ENCODE data around the gene UBE2I. TPM values are rescaled to one million over a fixed set of nuclear protein-coding genes. Genes with fewer than 3 reads are reported as not detected.
A peak's percentile ranks its signal among the peaks of the same experiment; 100 is the strongest.

The UBE2I gene
- total RNA-seq (30.0 TPM), polyA plus RNA-seq (ENCODE audit: insufficient read depth in 1 of 8, insufficient read length in 8 of 8, low replicate concordance in 1 of 8) (100 to 1,000 TPM in 6 of 8 donors, 10 to 100 TPM in 2; 89.7 to 114 (median 106) TPM)
- long read RNA-seq, donor 1, transcript UBE2I-203 (7 exons, 2,976 nt) = major isoform, 24 of 40 reads
- long read RNA-seq, donor 1, partial matches to known transcripts = 11 of 40 reads
- long read RNA-seq, donor 1, other reads (novel, unspliced or antisense) = 0 of 40 reads
- long read RNA-seq, donor 2, transcript UBE2I-203 (7 exons, 2,976 nt) = major isoform, 6 of 7 reads
- long read RNA-seq, donor 2, partial matches to known transcripts = 0 of 7 reads
- long read RNA-seq, donor 2, other reads (novel, unspliced or antisense) = 0 of 7 reads
- long read RNA-seq, donor 3, transcript UBE2I-203 (7 exons, 2,976 nt) = major isoform, 68 of 96 reads
- long read RNA-seq, donor 3, partial matches to known transcripts = 19 of 96 reads
- long read RNA-seq, donor 3, other reads (novel, unspliced or antisense) = 0 of 96 reads
- long read RNA-seq, donor 4, transcript UBE2I-203 (7 exons, 2,976 nt) = major isoform, 47 of 58 reads
- long read RNA-seq, donor 4, partial matches to known transcripts = 0 of 58 reads
- long read RNA-seq, donor 4, other reads (novel, unspliced or antisense) = 0 of 58 reads
- long read RNA-seq, donor 5, transcript UBE2I-203 (7 exons, 2,976 nt) = major isoform, 112 of 156 reads
- long read RNA-seq, donor 5, transcript UBE2I-219 (3 exons, 498 nt) = minor isoform, 5 of 156 reads
- long read RNA-seq, donor 5, partial matches to known transcripts = 28 of 156 reads
- long read RNA-seq, donor 5, other reads (novel, unspliced or antisense) = 0 of 156 reads
- long read RNA-seq, donor 6, transcript UBE2I-219 (3 exons, 498 nt) = minor isoform, 6 of 116 reads
- long read RNA-seq, donor 6, transcript UBE2I-203 (7 exons, 2,976 nt) = major isoform, 89 of 116 reads
- long read RNA-seq, donor 6, partial matches to known transcripts = 15 of 116 reads
- long read RNA-seq, donor 6, other reads (novel, unspliced or antisense) = 0 of 116 reads
- long read RNA-seq, donor 7, transcript UBE2I-203 (7 exons, 2,976 nt) = major isoform, 62 of 94 reads
- long read RNA-seq, donor 7, partial matches to known transcripts = 26 of 94 reads
- long read RNA-seq, donor 7, other reads (novel, unspliced or antisense) = 0 of 94 reads
- long read RNA-seq, donor 8, transcript UBE2I-203 (7 exons, 2,976 nt) = major isoform, 44 of 65 reads
- long read RNA-seq, donor 8, partial matches to known transcripts = 11 of 65 reads
- long read RNA-seq, donor 8, other reads (novel, unspliced or antisense) = 0 of 65 reads
- long read RNA-seq, donor 9, transcript UBE2I-203 (7 exons, 2,976 nt) = major isoform, 36 of 49 reads
- long read RNA-seq, donor 9, partial matches to known transcripts = 7 of 49 reads
- long read RNA-seq, donor 9, other reads (novel, unspliced or antisense) = 0 of 49 reads
- long read RNA-seq, donor 10, transcript UBE2I-203 (7 exons, 2,976 nt) = major isoform, 59 of 97 reads
- long read RNA-seq, donor 10, partial matches to known transcripts = 26 of 97 reads
- long read RNA-seq, donor 10, other reads (novel, unspliced or antisense) = 0 of 97 reads
- long read RNA-seq, donor 11, transcript UBE2I-203 (7 exons, 2,976 nt) = major isoform, 39 of 67 reads
- long read RNA-seq, donor 11, partial matches to known transcripts = 16 of 67 reads
- long read RNA-seq, donor 11, other reads (novel, unspliced or antisense) = 0 of 67 reads

DNA sequence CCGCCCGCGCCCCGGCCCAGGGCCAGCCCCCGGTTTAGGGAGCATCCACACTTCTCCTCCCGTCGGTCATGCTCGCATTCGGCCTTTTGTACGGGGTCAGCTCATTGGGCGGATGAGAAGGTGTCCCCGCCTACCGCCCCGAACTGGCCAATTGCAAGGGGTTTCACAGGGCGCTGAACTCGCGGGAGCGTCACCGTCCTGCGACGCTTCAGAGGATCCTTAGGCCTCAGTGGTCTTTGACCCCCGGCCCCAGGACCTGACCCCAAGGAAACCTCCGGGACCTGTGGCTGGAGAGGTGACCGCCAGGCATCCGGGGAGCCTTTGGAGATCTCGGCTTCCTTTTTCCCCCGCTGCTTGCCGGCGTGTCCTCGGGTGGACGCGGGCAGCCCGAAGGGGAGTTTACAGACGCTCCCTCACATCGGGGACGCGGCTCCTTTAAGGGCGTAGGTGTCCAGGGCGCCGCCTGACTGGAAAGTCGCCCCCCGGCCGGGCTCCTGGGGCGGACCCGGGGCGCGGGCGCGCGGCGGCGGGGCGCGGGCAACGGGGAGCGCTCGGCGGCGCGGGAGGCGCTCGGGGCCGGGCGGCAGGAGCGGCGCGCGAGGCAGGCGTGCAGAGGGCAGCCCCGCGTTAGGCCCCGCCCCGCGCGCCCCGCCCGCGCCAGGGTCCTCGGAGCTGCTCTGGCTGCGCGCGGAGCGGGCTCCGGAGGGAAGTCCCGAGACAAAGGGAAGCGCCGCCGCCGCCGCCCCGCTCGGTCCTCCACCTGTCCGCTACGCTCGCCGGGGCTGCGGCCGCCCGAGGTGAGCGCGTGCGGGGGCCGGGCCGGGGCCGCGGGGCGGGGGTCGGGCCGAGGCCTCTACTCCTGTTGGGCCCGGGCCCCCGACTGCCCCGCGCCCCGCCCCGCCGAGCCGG, at the start of gene UBE2I:
UBE2I (plus strand) TSS at position 660 of the 909 bp plus-strand sequence. CDS start 4,395 bp downstream, outside the sequence.
- under 1% methylated on average over 115 of the region's 117 CpGs for WGBS (ENCODE audit: insufficient coverage)
- Histone ChIP-seq H3K27me3 (ENCODE audit: control insufficient read depth, insufficient read depth, low read length) (peaks cover 1% of the 10 kb centered on the region), H3K4me1 (ENCODE audit: control insufficient read depth, insufficient read depth, low read length) (peaks cover 31% of the 10 kb centered on the region), H3K4me3 (ENCODE audit: low read length) (peak within 1 kb of the TSS; percentile 80), H3K36me3 (ENCODE audit: control insufficient read depth, insufficient read depth, low read length) (peaks cover 19% of the 10 kb centered on the region), H3K9me3 (replicated peaks; ENCODE audit: control insufficient read depth, low read depth, low read length) (no peaks in the 10 kb centered on the region), H3K27ac (ENCODE audit: low read length) (peak within 1 kb of the TSS; percentile 99)
- peak; percentile 99 for DNase-seq

- H3K27me3 ChIP-seq (ENCODE audit: control insufficient read depth, insufficient read depth, low read length) = peaks cover 57% of the 10 kb centered on the region
Measured at GRCh38 chr16:1259760-1260068, 49.7 kb upstream of the UBE2I start.

DNA sequence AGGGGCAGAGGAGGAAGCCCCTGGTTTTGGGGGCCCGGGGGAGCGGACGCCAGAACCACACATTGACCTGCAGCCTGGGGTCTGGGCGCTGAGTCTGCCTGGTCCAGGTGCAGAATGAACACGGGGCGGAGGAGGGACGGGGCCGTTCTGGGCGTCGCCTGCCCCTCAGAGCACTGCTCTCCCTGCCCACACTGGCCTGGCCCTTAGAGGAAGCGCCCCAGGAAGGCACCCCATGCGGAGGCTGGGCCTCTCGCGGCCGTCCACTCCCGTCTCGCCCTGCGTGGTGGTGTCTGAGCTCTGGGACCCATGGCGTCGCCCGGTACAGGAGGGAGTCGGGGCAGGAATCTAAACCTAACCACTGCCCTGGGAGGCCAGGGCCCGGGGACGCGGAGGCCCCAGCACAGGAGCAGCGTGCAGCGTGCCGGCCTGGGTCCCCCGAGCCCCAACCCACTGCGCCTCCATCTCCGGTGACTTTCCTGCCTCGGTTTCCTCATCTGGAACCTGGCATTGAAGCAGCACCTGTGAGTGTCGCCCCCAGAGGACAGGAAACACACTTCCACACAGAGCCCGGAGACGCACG, 49.2 kb upstream of the UBE2I start:
- no peak for DNase-seq
- Histone ChIP-seq H3K4me3 (ENCODE audit: low read length) (no peak overlapping the region), H3K4me1 (ENCODE audit: control insufficient read depth, insufficient read depth, low read length) (peaks cover 5% of the 10 kb centered on the region), H3K27me3 (ENCODE audit: control insufficient read depth, insufficient read depth, low read length) (peaks cover 57% of the 10 kb centered on the region), H3K27ac (ENCODE audit: low read length) (no peak overlapping the region), H3K9me3 (replicated peaks; ENCODE audit: control insufficient read depth, low read depth, low read length) (no peaks in the 10 kb centered on the region), H3K36me3 (ENCODE audit: control insufficient read depth, insufficient read depth, low read length) (no peaks in the 10 kb centered on the region)
- 66% methylated on average over 34 of the region's 36 CpGs for WGBS (ENCODE audit: insufficient coverage)

More at GRCh38 chr16:1259760-1260068, 49.7 kb upstream of the UBE2I start:
- DNase-seq = no peak
- Histone ChIP-seq H3K4me1 (ENCODE audit: control insufficient read depth, insufficient read depth, low read length) (peaks cover 5% of the 10 kb centered on the region), H3K36me3 (ENCODE audit: control insufficient read depth, insufficient read depth, low read length) (no peaks in the 10 kb centered on the region), H3K9me3 (replicated peaks; ENCODE audit: control insufficient read depth, low read depth, low read length) (no peaks in the 10 kb centered on the region), H3K4me3 (ENCODE audit: low read length) (no peak overlapping the region), H3K27ac (ENCODE audit: low read length) (no peak overlapping the region)
- WGBS (ENCODE audit: insufficient coverage) = 22% methylated on average over 4 of the region's 11 CpGs

DNA sequence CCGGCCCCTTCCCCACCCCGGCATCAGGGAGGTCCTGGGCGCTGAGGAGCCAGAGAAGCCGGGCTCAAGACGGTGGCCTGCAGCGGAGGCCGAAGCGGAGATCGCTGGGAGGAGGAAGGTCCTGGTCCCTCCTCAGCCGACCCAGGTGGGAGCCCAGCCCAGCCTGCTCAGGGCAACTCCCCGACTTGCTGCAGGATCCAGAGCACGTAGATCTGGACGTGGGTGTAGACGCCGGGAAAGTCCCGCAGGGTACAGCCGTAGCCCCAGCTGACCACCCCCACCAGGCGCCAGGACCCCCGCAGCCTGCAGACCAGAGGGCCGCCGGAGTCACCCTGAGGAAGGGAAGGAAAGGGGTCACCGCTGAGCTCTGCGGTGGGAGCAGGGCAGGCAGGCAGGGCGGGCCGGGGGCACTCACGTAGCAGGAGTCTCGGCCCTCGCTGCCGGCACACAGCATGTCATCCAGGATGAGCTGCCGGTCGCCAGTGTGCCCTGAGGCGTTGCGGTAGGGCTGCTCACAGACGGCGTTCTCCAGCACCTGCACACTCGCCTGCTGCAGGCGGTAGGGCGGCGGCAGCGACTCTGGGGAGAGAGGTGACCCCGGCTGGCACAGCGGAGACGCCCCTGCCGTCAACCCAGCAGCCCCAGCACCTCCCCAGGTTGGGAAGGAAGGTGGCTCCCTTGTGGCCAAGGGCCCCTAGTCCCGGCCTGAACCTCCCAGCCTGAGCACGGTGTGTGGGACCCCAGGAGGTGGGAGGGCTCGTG, 48.1 kb upstream of the UBE2I start:
- Histone ChIP-seq H3K4me1 (ENCODE audit: control insufficient read depth, insufficient read depth, low read length) (peaks cover 5% of the 10 kb centered on the region), H3K27me3 (ENCODE audit: control insufficient read depth, insufficient read depth, low read length) (peaks cover 61% of the 10 kb centered on the region), H3K4me3 (ENCODE audit: low read length) (no peak overlapping the region), H3K27ac (ENCODE audit: low read length) (no peak overlapping the region), H3K9me3 (replicated peaks; ENCODE audit: control insufficient read depth, low read depth, low read length) (no peaks in the 10 kb centered on the region), H3K36me3 (ENCODE audit: control insufficient read depth, insufficient read depth, low read length) (no peaks in the 10 kb centered on the region)
- no peak for DNase-seq
- 6% methylated on average over 30 of the region's 47 CpGs for WGBS (ENCODE audit: insufficient coverage)

- H3K27ac ChIP-seq (ENCODE audit: low read length) = no peak overlapping the region
- peaks cover 64% of the 10 kb centered on the region for H3K27me3 ChIP-seq (ENCODE audit: control insufficient read depth, insufficient read depth, low read length)
- 72% methylated on average over 29 of the region's 32 CpGs for WGBS (ENCODE audit: insufficient coverage)
- H3K4me3 ChIP-seq (ENCODE audit: low read length) = no peak overlapping the region
- no peak for DNase-seq
- H3K4me1 ChIP-seq (ENCODE audit: control insufficient read depth, insufficient read depth, low read length) = peaks cover 5% of the 10 kb centered on the region
- no peaks in the 10 kb centered on the region for H3K36me3 ChIP-seq (ENCODE audit: control insufficient read depth, insufficient read depth, low read length)
- no peaks in the 10 kb centered on the region for H3K9me3 ChIP-seq (replicated peaks; ENCODE audit: control insufficient read depth, low read depth, low read length)
Measured at GRCh38 chr16:1262210-1262845, 47.1 kb upstream of the UBE2I start.

GRCh38 chr16:1262846-1263221, 46.6 kb upstream of the UBE2I start:
- H3K27me3 ChIP-seq (ENCODE audit: control insufficient read depth, insufficient read depth, low read length) = peaks cover 59% of the 10 kb centered on the region
- 78% methylated on average over 9 of the region's 9 CpGs for WGBS (ENCODE audit: insufficient coverage)

GRCh38 chr16:1263591-1264344, 45.7 kb upstream of the UBE2I start:
- no peak for DNase-seq
- H3K9me3 ChIP-seq (replicated peaks; ENCODE audit: control insufficient read depth, low read depth, low read length) = no peaks in the 10 kb centered on the region
- no peaks in the 10 kb centered on the region for H3K36me3 ChIP-seq (ENCODE audit: control insufficient read depth, insufficient read depth, low read length)
- WGBS (ENCODE audit: insufficient coverage) = 74% methylated on average over 15 of the region's 15 CpGs
- no peak overlapping the region for H3K4me3 ChIP-seq (ENCODE audit: low read length)
- H3K27ac ChIP-seq (ENCODE audit: low read length) = no peak overlapping the region
- peaks cover 4% of the 10 kb centered on the region for H3K4me1 ChIP-seq (ENCODE audit: control insufficient read depth, insufficient read depth, low read length)
- peaks cover 57% of the 10 kb centered on the region for H3K27me3 ChIP-seq (ENCODE audit: control insufficient read depth, insufficient read depth, low read length)

More at GRCh38 chr16:1262846-1263221, 46.6 kb upstream of the UBE2I start:
- H3K27ac ChIP-seq (ENCODE audit: low read length) = no peak overlapping the region
- H3K4me1 ChIP-seq (ENCODE audit: control insufficient read depth, insufficient read depth, low read length) = peaks cover 5% of the 10 kb centered on the region
- H3K9me3 ChIP-seq (replicated peaks; ENCODE audit: control insufficient read depth, low read depth, low read length) = no peaks in the 10 kb centered on the region
- no peak overlapping the region for H3K4me3 ChIP-seq (ENCODE audit: low read length)
- DNase-seq = no peak
- H3K36me3 ChIP-seq (ENCODE audit: control insufficient read depth, insufficient read depth, low read length) = no peaks in the 10 kb centered on the region
